Mesenchymal stem cell (in vitro differentiated cells and primary cell): ENCODE results near the gene AKAP10. TPM values are rescaled to one million over a fixed set of nuclear protein-coding genes. Genes with fewer than 3 reads are reported as not detected.
"Not testable (repeated sequence)": the region's sequence is repeated elsewhere in the genome, so short reads cannot be mapped to it uniquely, and the experiment has no call there.

ENCODE experiments used
- DNase-seq: peaks from one replicate; pipeline ENCODE4 v3.0.0-alpha.2; 2013
- H2AFZ ChIP-seq: one replicate; pipeline ENCODE4 v1.6.1; 2013; ENCODE audit warnings: low read depth, mild to moderate bottlenecking, control low read depth, inconsistent platforms, low read length, moderate library complexity
- H2AK5ac ChIP-seq: 2 replicates; pipeline ENCODE4 v1.6.1; 2013; ENCODE audit warnings: low read length, moderate library complexity, mild to moderate bottlenecking, inconsistent platforms; ENCODE audit not compliant: severe bottlenecking
- H2BK120ac ChIP-seq: one replicate; pipeline ENCODE4 v1.6.1; 2013; ENCODE audit warnings: low read depth, mild to moderate bottlenecking, inconsistent platforms, low read length, moderate library complexity
- H2BK12ac ChIP-seq, 2 experiments: one replicate each; pipeline ENCODE4 v1.6.1; 2013; ENCODE audit warnings: inconsistent platforms in 2 of 2, low read length in 2 of 2, mild to moderate bottlenecking in 2 of 2, moderate library complexity in 2 of 2, control low read depth in 1 of 2
- H2BK15ac ChIP-seq: one replicate; pipeline ENCODE4 v1.6.1; 2013; ENCODE audit warnings: mild to moderate bottlenecking, low read depth, inconsistent platforms; ENCODE audit not compliant: poor library complexity, severe bottlenecking
- H2BK5ac ChIP-seq: 2 replicates; pipeline ENCODE4 v1.6.1; 2013; ENCODE audit warnings: low read depth, mild to moderate bottlenecking, low read length, control low read depth, inconsistent platforms; ENCODE audit not compliant: poor library complexity, severe bottlenecking
- H3K14ac ChIP-seq, 2 experiments: one replicate each; pipeline ENCODE4 v1.6.1; 2013; ENCODE audit warnings: inconsistent platforms in 2 of 2, low read length in 2 of 2, control low read depth in 1 of 2, mild to moderate bottlenecking in 1 of 2, moderate library complexity in 1 of 2
- H3K18ac ChIP-seq, 2 experiments: one replicate each; pipeline ENCODE4 v1.6.1; 2013; ENCODE audit warnings: inconsistent platforms in 2 of 2, low read length in 2 of 2, control low read depth in 1 of 2, low read depth in 1 of 2, mild to moderate bottlenecking in 1 of 2
- H3K23ac ChIP-seq, 2 experiments: one replicate each; pipeline ENCODE4 v1.6.1; 2013; ENCODE audit warnings: inconsistent platforms in 2 of 2, low read length in 2 of 2, mild to moderate bottlenecking in 2 of 2, moderate library complexity in 2 of 2, control low read depth in 1 of 2
- H3K27ac ChIP-seq: 2 replicates; pipeline ENCODE4 v1.5.1; 2013; ENCODE audit warnings: mild to moderate bottlenecking, moderate library complexity, low read length, control low read depth, inconsistent platforms; ENCODE audit not compliant: poor library complexity, severe bottlenecking
- H3K27me3 ChIP-seq, 2 experiments: 2 replicates each; pipeline versions ENCODE4 v1.6.1 to v1.7.0; 2013; ENCODE audit warnings: low read length in 2 of 2, mild to moderate bottlenecking in 2 of 2, moderate library complexity in 2 of 2, control low read depth in 1 of 2, inconsistent platforms in 1 of 2; ENCODE audit not compliant: control insufficient read depth in 1 of 2, insufficient read depth in 1 of 2
- H3K36me3 ChIP-seq, 2 experiments: 2 replicates each; pipeline versions ENCODE4 v1.6.1 to v1.7.0; 2013; ENCODE audit warnings: low read length in 2 of 2, control low read depth in 1 of 2, inconsistent platforms in 1 of 2, low read depth in 1 of 2, mild to moderate bottlenecking in 1 of 2; ENCODE audit not compliant: insufficient read depth in 2 of 2, control insufficient read depth in 1 of 2
- H3K4ac ChIP-seq, 2 experiments: one replicate each; pipeline ENCODE4 v1.6.1; 2013; ENCODE audit warnings: inconsistent platforms in 2 of 2, low read length in 2 of 2, mild to moderate bottlenecking in 2 of 2, moderate library complexity in 2 of 2, control low read depth in 1 of 2, low read depth in 1 of 2
- H3K4me1 ChIP-seq: 2 replicates; pipeline ENCODE4 v1.6.1; 2013; ENCODE audit warnings: low read depth, low read length, control low read depth; ENCODE audit not compliant: control insufficient read depth, insufficient read depth
- H3K4me2 ChIP-seq: 2 replicates; pipeline ENCODE4 v1.6.1; 2013; ENCODE audit warnings: low read length, mild to moderate bottlenecking, inconsistent platforms; ENCODE audit not compliant: poor library complexity, severe bottlenecking
- H3K4me3 ChIP-seq, 2 experiments: 2 replicates each; pipeline versions ENCODE4 v1.5.1 to v1.7.0; 2013; ENCODE audit warnings: low read length in 2 of 2, mild to moderate bottlenecking in 2 of 2, control low read depth in 1 of 2, low read depth in 1 of 2; ENCODE audit not compliant: insufficient read depth in 1 of 2
- H3K79me1 ChIP-seq: replicated peaks from 2 replicates; pipeline ENCODE4 v1.6.1; 2013; ENCODE audit warnings: mild to moderate bottlenecking, control low read depth, low read length, inconsistent platforms; ENCODE audit not compliant: poor library complexity, severe bottlenecking
- H3K9ac ChIP-seq: 2 replicates; pipeline ENCODE4 v1.7.0; 2013; ENCODE audit warnings: mild to moderate bottlenecking, low read length, moderate library complexity
- H3K9me3 ChIP-seq: 2 replicates; pipeline ENCODE4 v1.7.0; 2013; ENCODE audit warnings: mild to moderate bottlenecking, low read length; ENCODE audit not compliant: control insufficient read depth
- H4K8ac ChIP-seq: one replicate; pipeline ENCODE4 v1.6.1; 2013; ENCODE audit warnings: inconsistent platforms, mild to moderate bottlenecking, low read length, moderate library complexity
- H4K91ac ChIP-seq: one replicate; pipeline ENCODE4 v1.6.1; 2013; ENCODE audit warnings: mild to moderate bottlenecking, low read length, inconsistent platforms
- WGBS: methylation state at CpG from one replicate; pipeline ENCODE4 v1.1.7; 2013; ENCODE audit warnings: mixed read lengths; 5-methylcytosine and 5-hydroxymethylcytosine counted together
- small RNA-seq: library from polyadenylated mRNA; stranded (forward); fragments of <200 nt; extraction: miRNeasy Mini kit (QIAGEN cat#:217004); gene quantifications from one replicate; pipeline ENCODE3, GENCODE V24; 2013; ENCODE audit warnings: low read depth

The AKAP10 gene

DNA sequence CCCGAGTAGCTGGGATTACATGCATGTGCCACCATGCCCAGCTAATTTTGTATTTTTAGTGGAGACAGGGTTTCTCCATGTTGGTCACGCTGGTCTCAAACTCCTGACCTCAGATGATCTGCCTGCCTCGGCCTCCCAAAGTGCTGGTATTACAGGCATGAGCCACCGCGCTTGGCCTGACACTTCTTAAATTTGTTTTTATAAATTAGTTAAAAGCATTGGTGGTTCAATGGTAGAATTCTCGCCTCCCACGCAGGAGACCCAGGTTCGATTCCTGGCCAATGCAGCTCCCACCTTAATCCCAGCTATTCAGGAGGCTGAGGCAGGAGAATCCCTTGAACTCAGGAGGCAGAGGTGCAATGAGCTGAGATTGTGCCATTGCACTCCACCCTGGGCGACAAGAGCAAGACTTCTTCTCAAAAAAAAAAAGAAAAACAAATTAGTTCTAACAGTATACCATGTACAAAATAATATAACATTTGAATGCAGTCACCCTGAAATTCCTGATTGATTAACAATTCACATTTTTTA lies 116.9 kb downstream of the AKAP10 start:
- H3K27me3 ChIP-seq, H4K8ac ChIP-seq, H3K27ac ChIP-seq, H2BK5ac ChIP-seq, H3K4me1 ChIP-seq, H2BK120ac ChIP-seq, DNase-seq, H2AK5ac ChIP-seq, H3K9ac ChIP-seq, H3K14ac ChIP-seq, H3K23ac ChIP-seq, H3K18ac ChIP-seq, H3K4ac ChIP-seq, H3K4me2 ChIP-seq, H2AFZ ChIP-seq, H2BK15ac ChIP-seq, H3K9me3 ChIP-seq, H3K4me3 ChIP-seq, H4K91ac ChIP-seq, H2BK12ac ChIP-seq: not testable (repeated sequence)
- peaks cover 8 to 46% of the 10 kb centered on the region in 2 experiments for H3K36me3 ChIP-seq
- peaks cover 10% of the 10 kb centered on the region for H3K79me1 ChIP-seq
- WGBS: 95% methylated on average over 8 of the region's 9 CpGs

DNA sequence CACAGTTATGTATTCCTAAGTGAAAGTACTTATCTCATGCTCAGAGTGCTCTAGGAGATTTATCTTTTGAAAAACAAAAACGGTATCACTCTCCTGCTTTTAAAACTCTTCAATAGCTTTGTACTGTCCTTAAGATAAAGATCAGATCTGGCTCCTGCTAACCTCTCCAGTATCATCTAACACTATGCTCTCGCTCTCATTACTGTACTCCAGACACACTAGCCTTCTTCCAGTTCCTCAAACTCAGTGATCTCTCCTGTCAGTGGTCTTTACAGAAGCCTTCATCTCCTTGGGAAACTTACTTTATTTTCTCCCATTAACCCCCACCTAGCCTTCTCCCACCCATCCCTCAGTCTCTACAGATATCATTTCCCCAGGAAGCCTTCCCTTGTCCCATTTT lies 120.0 kb downstream of the AKAP10 start:
- no peak overlapping the region for H2BK120ac ChIP-seq
- H2BK15ac ChIP-seq: no peak overlapping the region
- H3K9me3 ChIP-seq: no peaks in the 10 kb centered on the region
- H3K27me3 ChIP-seq: no peaks in the 10 kb centered on the region
- no peak overlapping the region for H3K4me2 ChIP-seq
- H3K23ac ChIP-seq: no peak overlapping the region
- H3K27ac ChIP-seq: no peak overlapping the region
- no peak overlapping the region for H2AK5ac ChIP-seq
- no peak for DNase-seq
- no peak overlapping the region for H4K8ac ChIP-seq
- 77% methylated on average over 2 of the region's 2 CpGs for WGBS
- no peak overlapping the region for H3K4me3 ChIP-seq
- H3K79me1 ChIP-seq: peaks cover 4% of the 10 kb centered on the region
- no peak overlapping the region for H2AFZ ChIP-seq
- H2BK5ac ChIP-seq: no peak overlapping the region
- H3K9ac ChIP-seq: no peak overlapping the region
- H3K18ac ChIP-seq: no peak overlapping the region
- H3K14ac ChIP-seq: no peak overlapping the region
- H3K36me3 ChIP-seq: peaks cover 8 to 34% of the 10 kb centered on the region in 2 experiments
- no peaks in the 10 kb centered on the region for H3K4me1 ChIP-seq
- no peak overlapping the region for H3K4ac ChIP-seq
- H4K91ac ChIP-seq: no peak overlapping the region
- no peak overlapping the region for H2BK12ac ChIP-seq

Small RNA genes lying within 50 kb of the gene (small RNA-seq; reads per million reads assigned to genes)
- not detected for gene AC015726.2
